HT1080 (cell line): ENCODE data around the gene INPP5J. TPM values are rescaled to one million over a fixed set of nuclear protein-coding genes. Genes with fewer than 3 reads are reported as not detected.
"Not testable (repeated sequence)": the region's sequence is repeated elsewhere in the genome, so short reads cannot be mapped to it uniquely, and the experiment has no call there.

ENCODE experiments used
- DNase-seq: peaks from one replicate; pipeline ENCODE4 v3.0.0-alpha.2; 2015; ENCODE audit warnings: low read depth
- total RNA-seq: library from RNA; depleted of rRNA; stranded (reverse); fragments of >200 nt; shearing (Covaris generic); gene quantifications from 2 replicates; pipeline ENCODE4 v1.2.3, GENCODE V29; 2014

The INPP5J gene
- total RNA-seq, 1 experiment from 2014 or later = 0.88 TPM

DNA sequence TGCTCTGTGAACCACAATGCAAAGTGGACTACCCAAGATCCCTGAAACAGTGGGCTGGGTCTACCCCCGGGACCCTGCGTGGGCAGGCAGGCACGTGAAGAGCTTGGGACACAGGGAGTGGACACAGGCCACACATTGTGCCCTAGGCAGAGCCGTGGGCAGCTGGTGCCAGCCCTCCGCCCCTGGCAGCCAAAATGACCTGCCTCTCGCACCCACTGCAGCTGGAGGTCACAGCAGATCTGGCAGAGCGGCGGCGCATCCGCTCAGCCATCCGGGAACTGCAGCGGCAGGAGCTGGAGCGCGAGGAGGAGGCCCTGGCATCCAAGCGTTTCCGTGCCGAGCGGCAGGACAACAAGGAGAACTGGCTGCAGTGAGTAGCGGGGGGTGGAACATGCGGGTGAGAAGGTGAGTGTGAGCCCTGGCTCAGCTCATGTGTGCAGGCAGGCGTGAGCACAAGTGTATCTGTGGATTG is 35.0 kb upstream of the INPP5J start:
- DNase-seq = no peak

DNA sequence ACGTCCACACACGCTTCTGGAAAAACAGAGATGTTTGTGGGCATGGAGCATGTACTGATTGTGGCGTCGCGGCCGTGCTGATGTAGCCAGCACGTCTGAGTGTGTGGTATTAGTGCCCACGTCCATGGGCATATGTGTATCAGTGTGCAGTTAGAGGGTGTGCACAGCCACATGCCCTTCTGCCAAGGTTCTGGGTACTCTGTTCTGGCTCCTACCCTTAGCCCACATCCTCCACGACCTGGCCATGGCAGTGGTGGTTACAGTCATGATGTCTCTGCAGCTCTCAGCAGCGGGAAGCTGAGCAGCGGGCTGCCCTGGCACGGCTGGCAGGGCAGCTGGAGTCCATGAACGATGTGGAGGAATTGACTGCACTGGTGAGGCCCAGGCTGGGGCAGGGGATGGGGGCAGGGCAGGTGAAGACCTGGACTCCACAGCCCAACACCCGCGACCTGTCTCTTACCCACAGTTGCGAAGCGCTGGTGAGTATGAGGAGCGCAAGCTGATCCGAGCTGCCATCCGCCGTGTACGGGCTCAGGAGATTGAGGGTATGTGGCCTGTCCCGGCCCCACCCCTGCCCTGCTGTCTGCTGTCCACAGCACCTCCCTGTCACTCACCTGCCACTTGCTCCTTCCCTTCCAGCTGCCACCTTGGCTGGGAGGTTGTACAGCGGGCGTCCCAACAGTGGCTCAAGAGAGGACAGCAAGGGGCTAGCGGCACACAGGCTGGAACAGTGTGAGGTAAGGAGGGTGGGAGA is 34.4 kb upstream of the INPP5J start:
- DNase-seq = no peak

DNA sequence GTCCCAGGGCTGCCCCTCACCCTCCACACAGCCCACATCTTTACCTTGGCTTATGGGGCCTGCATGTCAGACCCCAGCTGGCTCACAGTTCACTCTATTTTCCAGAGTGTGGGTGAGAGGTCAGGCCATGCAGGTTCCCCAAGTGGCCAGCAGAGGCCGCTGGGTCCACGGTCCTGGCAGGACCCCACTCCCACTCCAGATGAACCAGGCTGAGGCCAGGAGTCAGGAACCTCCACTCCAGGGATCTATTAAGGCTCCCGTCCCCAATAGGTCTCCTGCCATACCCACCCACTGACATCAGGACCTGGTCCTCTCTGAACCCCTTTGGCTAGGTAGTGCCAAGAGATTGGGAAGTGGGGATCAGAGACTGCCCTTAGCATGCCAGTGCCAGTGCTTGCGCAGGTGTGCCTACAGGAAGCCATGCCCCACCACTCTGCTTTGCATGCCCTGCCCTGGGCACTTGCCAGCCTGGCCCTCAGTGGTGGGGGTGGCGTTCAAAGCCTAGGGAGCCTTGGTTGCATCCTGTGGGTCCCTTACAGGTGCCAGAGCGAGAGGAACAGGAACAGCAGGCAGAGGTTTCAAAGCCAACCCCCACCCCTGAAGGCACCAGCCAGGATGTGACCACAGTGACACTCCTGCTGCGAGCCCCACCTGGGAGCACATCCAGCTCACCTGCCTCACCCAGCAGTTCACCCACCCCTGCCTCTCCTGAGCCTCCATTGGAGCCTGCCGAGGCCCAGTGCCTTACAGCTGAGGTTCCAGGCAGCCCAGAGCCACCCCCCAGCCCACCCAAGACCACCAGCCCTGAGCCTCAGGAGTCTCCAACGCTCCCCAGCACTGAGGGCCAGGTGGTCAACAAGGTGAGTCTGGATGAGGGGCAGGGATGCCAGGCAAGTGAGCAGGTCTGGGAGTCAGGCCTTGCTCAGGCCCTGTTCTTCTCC is 33.3 kb upstream of the INPP5J start:
- no peak for DNase-seq

- no peak for DNase-seq
These were observed 32.3 kb upstream of the INPP5J start for GRCh38 chr22:31090217-31091085.

- no peak for DNase-seq
These were observed 31.4 kb upstream of the INPP5J start for GRCh38 chr22:31091106-31091975.

GRCh38 chr22:31092161-31092560 is 30.6 kb upstream of the INPP5J start:
- no peak for DNase-seq

DNA sequence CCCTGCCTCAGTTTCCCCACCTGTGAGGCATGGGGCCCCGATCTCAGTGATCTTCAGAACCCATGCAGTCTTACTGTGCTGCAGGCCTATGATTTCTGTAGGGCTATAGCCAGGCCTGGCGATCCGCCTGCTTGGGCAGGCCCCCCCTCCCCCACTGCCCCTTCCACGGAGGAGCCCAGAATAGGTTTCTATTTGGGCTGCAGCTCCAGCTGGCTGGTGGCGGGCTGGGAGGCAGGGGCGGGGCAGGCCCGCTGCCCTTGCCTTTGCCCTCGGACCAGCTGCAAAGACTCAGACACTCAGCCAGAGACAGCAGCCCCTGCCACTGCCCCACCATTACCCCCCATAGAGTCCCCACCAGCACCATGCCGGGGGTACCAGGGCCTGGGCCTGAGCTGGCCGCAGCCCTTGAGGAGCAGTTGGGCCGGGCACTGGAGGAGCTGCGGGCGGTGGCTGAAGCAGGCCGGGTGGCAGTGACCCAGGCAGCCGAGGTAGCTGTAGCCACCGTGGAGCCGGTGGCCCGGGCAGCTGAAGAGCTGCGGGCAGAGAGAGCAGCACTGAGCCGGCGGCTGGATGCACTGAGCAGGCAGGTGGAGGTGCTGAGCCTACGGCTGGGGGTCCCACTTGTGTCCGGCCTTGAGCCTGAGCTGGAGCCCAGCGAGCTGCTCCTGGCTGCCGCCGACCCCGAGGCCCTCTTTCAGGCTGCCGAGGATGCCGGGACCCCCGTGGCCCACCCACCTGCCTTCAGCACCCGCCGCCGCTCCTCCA is 29.5 kb upstream of the INPP5J start:
- no peak for DNase-seq

GRCh38 chr22:31094021-31094551 is 28.7 kb upstream of the INPP5J start:
- no peak for DNase-seq

DNA sequence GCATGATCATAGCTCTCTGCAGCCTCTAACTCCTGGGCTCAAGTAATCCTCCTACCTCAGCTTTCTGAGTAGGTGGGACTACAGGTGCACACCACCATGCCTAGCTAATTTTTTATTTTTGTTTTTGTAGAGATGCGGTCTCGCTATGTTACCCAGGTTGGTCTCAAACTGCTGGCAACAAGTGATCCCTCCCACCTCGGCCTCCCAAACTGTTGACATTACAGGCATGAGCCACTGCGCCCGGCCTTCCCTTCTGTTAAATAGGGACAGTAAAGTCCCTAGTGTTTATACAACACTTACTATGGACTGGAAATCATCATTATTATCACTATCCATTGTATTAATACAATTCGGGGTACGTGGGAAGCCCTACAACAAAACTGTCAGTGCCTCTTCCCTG is 28.0 kb upstream of the INPP5J start:
- no peak for DNase-seq

GRCh38 chr22:31095637-31096249 is 27.0 kb upstream of the INPP5J start:
- no peak for DNase-seq

DNA sequence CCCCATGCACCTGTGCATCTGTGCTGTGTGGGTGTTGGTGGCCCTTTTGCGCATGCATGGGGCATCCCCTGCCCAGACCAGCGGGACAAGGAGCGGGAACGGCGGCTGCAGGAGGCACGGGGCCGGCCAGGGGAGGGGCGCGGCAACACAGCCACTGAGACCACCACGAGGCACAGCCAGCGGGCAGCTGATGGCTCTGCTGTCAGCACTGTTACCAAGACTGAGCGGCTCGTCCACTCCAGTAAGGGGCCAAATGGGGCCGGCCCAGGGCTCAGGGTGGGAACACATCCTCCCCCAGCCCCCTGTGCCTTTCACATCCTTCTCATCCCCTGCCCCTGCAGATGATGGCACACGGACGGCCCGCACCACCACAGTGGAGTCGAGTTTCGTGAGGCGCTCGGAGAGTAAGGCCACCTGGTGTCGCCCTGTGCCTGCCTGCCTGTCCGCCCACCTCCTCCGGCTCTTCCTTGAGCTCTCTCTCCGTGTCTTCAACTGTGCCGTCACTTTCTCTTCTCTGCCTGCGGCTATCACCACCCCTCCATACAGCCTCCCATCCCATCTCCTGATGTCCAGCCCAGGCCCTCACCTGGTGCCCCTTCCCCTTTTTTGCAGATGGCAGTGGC is 26.0 kb upstream of the INPP5J start:
- no peak for DNase-seq

DNA sequence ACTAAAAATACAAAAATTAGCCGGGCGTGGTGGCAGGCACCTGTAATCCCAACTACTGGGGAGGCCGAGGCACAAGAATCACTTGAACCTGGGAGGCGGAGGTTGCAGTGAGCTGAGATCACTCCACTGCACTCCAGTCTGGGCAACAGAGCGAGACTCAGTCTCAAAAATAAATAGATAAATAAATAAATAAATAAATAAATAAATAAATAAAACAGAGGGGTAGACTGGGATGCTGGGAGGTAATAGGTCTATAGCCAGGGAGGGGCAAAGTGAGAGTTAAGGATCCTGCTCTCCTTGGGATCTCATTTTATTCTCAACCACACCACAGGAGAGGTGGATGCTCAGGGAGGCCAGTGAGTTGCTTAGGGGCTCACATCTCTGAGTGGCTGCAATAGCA is 25.2 kb upstream of the INPP5J start:
- not testable (repeated sequence) for DNase-seq

DNA sequence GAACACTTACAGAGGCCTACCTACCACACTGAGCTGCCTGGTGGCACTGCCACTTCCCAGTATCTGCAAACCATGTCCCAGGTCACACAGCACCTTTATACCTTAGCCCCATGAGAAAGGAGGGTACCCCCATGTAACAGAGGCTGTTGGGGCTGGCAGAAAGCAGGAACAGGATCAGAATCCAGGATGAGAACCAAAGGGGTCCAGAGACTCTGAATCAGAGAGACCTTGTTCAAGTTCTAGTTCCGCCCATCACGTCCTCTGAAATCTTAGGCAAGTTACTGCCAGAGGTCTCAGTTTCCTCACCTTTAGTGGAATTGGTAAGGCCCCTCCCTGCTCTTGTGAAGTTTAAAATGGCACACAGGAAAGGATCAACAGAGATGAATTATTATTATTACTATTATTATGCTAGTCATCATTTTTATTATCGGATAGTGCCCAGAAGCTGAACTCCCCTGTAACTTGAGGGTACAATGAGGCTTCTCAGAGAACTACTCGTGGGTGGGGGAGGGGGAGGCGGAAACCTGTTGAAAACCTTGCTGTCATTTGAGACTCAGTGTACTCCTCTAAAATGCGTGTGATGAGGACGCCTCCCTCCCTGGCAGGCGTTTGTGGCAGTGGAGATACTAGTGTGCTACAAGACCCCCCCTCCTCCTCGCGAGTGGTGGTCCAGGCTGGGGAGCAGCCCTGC is 24.7 kb upstream of the INPP5J start:
- no peak for DNase-seq

DNA sequence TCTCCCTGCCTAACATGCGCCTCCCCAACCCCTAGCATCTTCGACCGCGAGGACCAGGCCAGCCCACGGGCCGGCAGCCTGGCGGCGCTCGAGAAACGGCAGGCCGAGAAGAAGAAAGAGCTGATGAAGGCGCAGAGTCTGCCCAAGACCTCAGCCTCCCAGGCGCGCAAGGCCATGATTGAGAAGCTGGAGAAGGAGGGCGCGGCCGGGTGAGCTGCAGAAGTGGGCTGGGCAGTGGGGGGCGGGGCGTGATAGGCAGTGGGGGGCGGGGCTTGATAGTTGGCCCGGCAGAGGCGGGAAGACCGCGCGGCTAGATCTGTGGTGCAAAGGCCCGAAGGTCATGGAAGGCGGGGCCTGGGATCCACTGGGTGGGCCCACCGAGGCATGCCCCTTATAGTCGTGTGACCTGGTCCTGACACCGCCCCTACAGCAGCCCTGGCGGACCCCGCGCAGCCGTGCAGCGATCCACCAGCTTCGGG is 24.1 kb upstream of the INPP5J start:
- no peak for DNase-seq

GRCh38 chr22:31099386-31099785 is 23.4 kb upstream of the INPP5J start:
- DNase-seq = no peak

DNA sequence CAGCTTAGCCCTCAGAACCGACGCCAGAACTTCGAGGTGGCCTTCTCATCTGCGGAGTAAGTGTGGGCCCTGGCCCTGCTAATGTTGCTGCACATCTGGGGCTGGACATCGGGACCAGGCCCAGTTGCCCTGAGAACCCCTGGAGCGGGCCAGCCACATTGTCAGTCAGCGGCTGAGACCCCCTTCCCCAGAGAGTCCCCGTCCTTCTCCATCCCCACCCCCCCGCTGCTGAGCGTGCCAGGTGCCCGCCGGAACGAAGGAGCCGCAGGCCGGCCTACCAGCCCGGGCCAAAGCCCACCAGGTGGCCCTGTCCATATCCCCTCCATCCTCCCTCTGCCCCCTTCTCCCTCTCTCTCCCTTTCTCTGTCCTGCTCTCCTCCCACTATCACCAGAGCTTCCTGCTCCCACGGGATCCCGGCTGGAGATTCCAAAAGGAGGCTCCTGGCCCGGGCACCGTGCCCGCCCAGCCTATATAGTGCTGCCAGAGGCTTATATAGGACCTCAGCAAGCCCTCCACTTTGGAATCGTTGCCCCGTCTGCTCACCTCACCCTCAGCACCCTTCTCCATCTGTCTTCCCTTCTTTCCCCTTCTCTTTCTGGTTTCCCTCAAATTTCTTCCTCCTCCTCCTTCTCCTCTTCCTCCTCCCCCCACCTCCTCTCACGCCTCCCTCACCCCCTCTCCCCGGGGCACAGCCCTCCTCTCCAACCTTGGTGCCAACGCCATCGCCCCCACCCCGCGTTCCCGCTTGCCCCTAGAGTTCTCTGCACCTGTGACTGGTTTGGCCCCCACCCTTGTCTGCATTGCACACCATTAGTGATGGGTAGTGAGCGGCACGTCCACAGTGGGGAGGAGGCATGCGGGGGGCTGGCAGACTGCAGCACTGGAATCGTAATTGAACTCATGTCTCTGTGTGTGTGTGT is 22.7 kb upstream of the INPP5J start:
- no peak for DNase-seq
